Measurements from ENCODE around the gene ATOSB.

ATOSB gene

DNA sequence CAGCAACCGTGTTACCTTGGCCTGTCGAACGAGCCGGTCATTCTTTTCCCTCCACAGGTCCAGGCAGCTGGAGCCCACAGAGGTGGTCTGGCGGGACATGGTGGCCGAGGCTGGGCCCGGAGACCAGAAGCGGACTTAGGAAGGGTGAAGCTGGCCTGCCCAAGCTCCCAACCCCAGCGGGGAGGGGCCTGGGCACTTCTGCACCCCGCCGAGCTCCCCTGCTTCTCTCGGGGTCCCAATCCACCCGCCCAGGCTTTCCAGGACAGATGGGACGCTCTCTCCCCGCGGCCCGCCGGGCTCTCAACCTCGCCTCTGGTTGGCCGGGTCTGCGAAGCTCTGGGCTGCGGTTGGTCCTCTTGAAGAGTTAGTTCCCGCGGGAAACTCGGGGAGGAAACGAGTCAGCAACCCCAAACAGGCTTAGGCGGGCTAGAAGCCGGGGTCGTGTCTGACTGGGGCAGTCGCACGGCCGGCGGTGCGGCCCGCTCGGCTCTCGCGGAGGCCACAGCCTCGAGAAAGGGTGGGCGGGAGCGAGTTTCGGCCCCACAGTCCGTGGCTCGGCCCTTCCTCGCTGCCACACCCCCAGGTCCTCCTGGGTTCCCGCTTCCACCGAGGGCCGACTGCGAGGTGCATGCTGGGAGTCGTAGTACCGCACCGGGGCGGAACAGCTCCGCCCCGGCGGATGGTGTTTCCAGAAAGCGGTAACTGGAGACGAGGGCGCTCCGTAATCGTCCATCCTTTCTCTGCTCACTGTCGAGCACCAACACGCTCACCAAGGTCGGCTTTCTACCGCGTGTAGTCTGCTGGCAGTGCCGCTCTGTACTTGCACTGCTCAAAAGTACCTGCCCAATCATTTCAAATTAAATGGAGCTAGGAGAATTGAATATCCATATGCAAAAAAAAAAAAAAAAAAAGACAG is 36.0 kb downstream of the ATOSB start, which contains the start of gene FANCG:
TSS of gene FANCG (minus strand) at position 517 of the 916 bp plus-strand sequence. CDS start at position 99, 418 bp downstream.
- H3K9me3 ChIP-seq (ENCODE audit: control insufficient read depth, insufficient read depth, low read depth, low read length) = no peaks in the 10 kb centered on the region
- ChIA-PET POLR2A (interaction anchor here (0.5 to 4.5 kb wide), 20 partner anchors 9 to 1406 kb away, joined by 3 to 73 read pairs (median 6); partner anchors contain the start of genes ATOSB, CREB3, PIGO and STOML2), CTCF (interaction anchor here (0.5 to 5.0 kb wide), 5 partner anchors 16 to 578 kb away, joined by 3 to 40 read pairs (median 4); partner anchors contain the start of gene PIGO)
- H3K4me1 ChIP-seq (ENCODE audit: control insufficient read depth, insufficient read depth, low read length) = no peaks in the 10 kb centered on the region
- H3K36me3 ChIP-seq (ENCODE audit: control insufficient read depth in 2 of 2, insufficient read depth in 1 of 2, low read length in 2 of 2) = peaks cover 0 to 36% of the 10 kb centered on the region in 2 experiments; a peak in 1 of 3 replicates
- peak within 1 kb of the TSS; percentile 77 for H3K4me3 ChIP-seq (ENCODE audit: low read depth, low read length)
- peak within 1 kb of the TSS; percentile 84 for H3K27ac ChIP-seq (ENCODE audit: extremely low read depth, low read depth, low read length)
- no peak; the same call in 1 of the 2 replicates for TF ChIP-seq ZBTB21 (tag by site-specific recombination; IDR thresholded peaks at IDR 0.05)
- no peak for TF ChIP-seq ZNF423 (tag by site-specific recombination; IDR thresholded peaks at IDR 0.05)
- TF ChIP-seq CTCF (tag by site-specific recombination; IDR thresholded peaks at IDR 0.05) = peak; percentile 25; the same call in 1 of the 2 replicates
- TF ChIP-seq ZBTB11 (tag by site-specific recombination; conservative IDR thresholded peaks at IDR 0.05; ENCODE audit: low read depth) = peak; percentile 92
- no peak for TF ChIP-seq ZNF350 (tag by site-specific recombination; IDR thresholded peaks at IDR 0.05)
- peak; percentile 63 for TF ChIP-seq SP7 (tag by site-specific recombination; IDR thresholded peaks at IDR 0.05)
- TF ChIP-seq EGR2 (tag by site-specific recombination; IDR thresholded peaks at IDR 0.05; ENCODE audit: low read depth) = 0 out of 2 replicates have a peak, but pooled peaks have one; percentile 19
- TF ChIP-seq HOXD13 (CRISPR knock-in tag; IDR thresholded peaks at IDR 0.05; ENCODE audit: borderline replicate concordance) = no peak
- TF ChIP-seq, protein P1, sequence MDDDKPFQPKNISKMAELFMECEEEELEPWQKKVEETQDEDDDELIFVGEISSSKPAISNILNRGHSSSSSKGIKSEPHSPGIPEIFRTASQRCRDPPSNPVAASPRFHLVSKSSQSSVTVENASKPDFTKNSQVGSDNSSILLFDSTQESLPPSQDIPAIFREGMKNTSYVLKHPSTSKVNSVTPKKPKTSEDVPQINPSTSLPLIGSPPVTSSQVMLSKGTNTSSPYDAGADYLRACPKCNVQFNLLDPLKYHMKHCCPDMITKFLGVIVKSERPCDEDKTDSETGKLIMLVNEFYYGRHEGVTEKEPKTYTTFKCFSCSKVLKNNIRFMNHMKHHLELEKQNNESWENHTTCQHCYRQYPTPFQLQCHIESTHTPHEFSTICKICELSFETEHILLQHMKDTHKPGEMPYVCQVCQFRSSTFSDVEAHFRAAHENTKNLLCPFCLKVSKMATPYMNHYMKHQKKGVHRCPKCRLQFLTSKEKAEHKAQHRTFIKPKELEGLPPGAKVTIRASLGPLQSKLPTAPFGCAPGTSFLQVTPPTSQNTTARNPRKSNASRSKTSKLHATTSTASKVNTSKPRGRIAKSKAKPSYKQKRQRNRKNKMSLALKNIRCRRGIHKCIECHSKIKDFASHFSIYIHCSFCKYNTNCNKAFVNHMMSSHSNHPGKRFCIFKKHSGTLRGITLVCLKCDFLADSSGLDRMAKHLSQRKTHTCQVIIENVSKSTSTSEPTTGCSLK (tag by site-specific recombination; IDR thresholded peaks at IDR 0.05) = no peak
- TF ChIP-seq, protein P2, sequence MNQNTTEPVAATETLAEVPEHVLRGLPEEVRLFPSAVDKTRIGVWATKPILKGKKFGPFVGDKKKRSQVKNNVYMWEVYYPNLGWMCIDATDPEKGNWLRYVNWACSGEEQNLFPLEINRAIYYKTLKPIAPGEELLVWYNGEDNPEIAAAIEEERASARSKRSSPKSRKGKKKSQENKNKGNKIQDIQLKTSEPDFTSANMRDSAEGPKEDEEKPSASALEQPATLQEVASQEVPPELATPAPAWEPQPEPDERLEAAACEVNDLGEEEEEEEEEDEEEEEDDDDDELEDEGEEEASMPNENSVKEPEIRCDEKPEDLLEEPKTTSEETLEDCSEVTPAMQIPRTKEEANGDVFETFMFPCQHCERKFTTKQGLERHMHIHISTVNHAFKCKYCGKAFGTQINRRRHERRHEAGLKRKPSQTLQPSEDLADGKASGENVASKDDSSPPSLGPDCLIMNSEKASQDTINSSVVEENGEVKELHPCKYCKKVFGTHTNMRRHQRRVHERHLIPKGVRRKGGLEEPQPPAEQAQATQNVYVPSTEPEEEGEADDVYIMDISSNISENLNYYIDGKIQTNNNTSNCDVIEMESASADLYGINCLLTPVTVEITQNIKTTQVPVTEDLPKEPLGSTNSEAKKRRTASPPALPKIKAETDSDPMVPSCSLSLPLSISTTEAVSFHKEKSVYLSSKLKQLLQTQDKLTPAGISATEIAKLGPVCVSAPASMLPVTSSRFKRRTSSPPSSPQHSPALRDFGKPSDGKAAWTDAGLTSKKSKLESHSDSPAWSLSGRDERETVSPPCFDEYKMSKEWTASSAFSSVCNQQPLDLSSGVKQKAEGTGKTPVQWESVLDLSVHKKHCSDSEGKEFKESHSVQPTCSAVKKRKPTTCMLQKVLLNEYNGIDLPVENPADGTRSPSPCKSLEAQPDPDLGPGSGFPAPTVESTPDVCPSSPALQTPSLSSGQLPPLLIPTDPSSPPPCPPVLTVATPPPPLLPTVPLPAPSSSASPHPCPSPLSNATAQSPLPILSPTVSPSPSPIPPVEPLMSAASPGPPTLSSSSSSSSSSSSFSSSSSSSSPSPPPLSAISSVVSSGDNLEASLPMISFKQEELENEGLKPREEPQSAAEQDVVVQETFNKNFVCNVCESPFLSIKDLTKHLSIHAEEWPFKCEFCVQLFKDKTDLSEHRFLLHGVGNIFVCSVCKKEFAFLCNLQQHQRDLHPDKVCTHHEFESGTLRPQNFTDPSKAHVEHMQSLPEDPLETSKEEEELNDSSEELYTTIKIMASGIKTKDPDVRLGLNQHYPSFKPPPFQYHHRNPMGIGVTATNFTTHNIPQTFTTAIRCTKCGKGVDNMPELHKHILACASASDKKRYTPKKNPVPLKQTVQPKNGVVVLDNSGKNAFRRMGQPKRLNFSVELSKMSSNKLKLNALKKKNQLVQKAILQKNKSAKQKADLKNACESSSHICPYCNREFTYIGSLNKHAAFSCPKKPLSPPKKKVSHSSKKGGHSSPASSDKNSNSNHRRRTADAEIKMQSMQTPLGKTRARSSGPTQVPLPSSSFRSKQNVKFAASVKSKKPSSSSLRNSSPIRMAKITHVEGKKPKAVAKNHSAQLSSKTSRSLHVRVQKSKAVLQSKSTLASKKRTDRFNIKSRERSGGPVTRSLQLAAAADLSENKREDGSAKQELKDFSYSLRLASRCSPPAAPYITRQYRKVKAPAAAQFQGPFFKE (tag by site-specific recombination; IDR thresholded peaks at IDR 0.05; ENCODE audit: borderline replicate concordance) = no peak
- 0 out of 2 replicates have a peak, but pooled peaks have one; percentile 26 for TF ChIP-seq ZFP69B (tag by site-specific recombination; IDR thresholded peaks at IDR 0.05)
- TF ChIP-seq ZNF37A (tag by site-specific recombination; IDR thresholded peaks at IDR 0.05) = no peak
- TF ChIP-seq AEBP2 (tag by site-specific recombination; IDR thresholded peaks at IDR 0.05; ENCODE audit: borderline replicate concordance) = no peak
- TF ChIP-seq RBAK (tag by site-specific recombination; IDR thresholded peaks at IDR 0.05) = 0 out of 2 replicates have a peak, but pooled peaks have one; percentile 16
- TF ChIP-seq ZNF248 (tag by site-specific recombination; IDR thresholded peaks at IDR 0.05) = no peak
- TF ChIP-seq, protein P3, sequence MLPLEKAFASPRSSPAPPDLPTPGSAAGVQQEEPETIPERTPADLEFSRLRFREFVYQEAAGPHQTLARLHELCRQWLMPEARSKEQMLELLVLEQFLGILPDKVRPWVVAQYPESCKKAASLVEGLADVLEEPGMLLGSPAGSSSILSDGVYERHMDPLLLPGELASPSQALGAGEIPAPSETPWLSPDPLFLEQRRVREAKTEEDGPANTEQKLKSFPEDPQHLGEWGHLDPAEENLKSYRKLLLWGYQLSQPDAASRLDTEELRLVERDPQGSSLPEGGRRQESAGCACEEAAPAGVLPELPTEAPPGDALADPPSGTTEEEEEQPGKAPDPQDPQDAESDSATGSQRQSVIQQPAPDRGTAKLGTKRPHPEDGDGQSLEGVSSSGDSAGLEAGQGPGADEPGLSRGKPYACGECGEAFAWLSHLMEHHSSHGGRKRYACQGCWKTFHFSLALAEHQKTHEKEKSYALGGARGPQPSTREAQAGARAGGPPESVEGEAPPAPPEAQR (tag by site-specific recombination; IDR thresholded peaks at IDR 0.05) = no peak
- no peak for TF ChIP-seq MZF1 (tag by site-specific recombination; IDR thresholded peaks at IDR 0.05; ENCODE audit: borderline replicate concordance)
- TF ChIP-seq, protein P4, sequence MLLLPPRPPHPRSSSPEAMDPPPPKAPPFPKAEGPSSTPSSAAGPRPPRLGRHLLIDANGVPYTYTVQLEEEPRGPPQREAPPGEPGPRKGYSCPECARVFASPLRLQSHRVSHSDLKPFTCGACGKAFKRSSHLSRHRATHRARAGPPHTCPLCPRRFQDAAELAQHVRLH (tag by site-specific recombination; IDR thresholded peaks at IDR 0.05) = peak; percentile 39; the same call in 1 of the 2 replicates
